Anterior cingulate cortex (tissue), 58 donors: Measurements from ENCODE around the gene C1QB.

Experiments used
- DNase-seq, 58 donors: peaks; one replicate each; lab custom pipeline; 2025; lab: John Stamatoyannopoulos, UW

The C1QB gene

DNA sequence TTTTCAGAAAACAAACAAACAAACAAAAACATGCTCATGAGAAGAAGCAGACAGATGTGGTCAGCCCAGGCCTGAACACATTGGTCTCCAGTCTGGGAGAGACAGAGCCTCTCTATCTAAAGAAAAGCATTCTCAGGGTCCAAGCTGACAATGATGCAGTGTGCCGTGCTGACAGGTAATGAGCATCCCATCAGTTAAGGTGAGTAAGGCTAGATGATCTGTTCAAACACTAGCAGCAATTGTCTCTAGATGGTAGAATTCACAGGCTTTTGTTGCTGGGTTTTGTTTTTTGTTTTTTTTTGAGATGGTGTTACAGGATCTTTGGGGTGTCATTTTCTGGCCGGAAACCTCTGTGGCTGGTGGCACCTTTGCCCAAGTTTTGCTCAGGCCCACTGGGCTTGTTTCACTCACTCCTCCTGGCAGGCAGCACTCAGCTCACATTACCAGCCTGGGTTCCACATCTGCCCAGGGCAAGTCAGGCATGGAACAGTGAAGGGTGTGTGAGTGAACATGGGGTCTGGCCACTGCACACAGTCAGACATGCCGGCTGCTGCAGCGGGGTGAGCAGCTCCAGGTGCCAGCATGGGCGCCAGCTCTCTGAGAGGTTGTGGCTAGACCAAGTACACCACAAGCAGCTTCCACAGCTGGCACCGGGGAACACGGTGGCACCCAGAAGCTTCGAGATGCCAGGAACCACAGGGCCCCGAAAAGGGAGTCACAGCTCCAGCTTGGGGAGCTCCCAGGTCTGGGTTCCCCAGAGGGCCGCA, 19.2 kb upstream of the C1QB start:
- no peak for DNase-seq

DNA sequence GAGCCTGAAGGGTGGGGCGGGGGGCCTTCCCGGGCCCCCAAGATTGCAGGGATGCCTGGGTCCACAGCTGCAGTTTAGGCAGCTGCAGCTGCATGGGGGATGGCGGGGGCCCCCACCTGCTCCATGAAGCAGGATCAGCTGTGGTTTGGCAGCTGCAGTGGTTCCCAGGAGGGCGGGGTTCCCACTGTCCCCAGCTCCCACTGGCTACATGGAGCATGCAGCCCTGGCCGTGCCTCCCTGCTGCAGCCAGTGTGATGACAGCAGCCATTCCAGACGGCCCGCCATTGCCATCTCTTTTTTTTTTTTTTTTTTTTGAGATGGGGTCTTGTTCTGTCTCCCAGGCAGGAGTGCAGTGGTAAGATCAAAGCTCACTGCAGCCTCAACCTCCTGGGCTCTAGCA, 17.6 kb upstream of the C1QB start:
- DNase-seq = no peak

GRCh38 chr1:22636353-22636752, 16.7 kb upstream of the C1QB start, which contains the start of gene C1QA:
Gene C1QA, plus strand, starts transcription at chr1:22636628. Its CDS starts 989 bp downstream, at chr1:22637617.
- peak in 36 of 58 donors; percentile 3 to 66 (median 30) for DNase-seq

- DNase-seq = no peak
These were observed 16.1 kb upstream of the C1QB start for GRCh38 chr1:22636927-22637326.

GRCh38 chr1:22637907-22638445, 15.1 kb upstream of the C1QB start:
- no peak for DNase-seq

DNA sequence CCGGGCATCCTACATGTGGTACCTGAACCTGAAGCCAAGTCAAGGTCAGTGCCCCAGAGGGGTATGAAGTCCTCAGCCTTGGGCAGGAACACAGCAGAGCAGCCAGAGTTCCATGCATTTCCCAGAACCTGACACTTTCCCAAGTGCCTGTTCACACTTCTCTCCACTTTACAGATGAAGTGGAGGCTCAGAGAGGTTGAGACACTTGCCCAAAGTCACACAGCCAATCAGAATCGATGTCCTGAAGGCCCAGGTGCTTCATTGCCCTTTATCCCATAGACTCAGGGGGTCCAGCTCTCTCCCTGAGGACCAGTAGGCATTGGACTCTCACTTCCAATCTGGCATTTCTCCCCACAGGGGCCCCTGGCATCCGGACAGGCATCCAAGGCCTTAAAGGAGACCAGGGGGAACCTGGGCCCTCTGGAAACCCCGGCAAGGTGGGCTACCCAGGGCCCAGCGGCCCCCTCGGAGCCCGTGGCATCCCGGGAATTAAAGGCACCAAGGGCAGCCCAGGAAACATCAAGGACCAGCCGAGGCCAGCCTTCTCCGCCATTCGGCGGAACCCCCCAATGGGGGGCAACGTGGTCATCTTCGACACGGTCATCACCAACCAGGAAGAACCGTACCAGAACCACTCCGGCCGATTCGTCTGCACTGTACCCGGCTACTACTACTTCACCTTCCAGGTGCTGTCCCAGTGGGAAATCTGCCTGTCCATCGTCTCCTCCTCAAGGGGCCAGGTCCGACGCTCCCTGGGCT, 14.4 kb upstream of the C1QB start:
- DNase-seq = no peak

GRCh38 chr1:22639286-22639685, 13.8 kb upstream of the C1QB start:
- DNase-seq = peak in 3 of 58 donors; percentile 3 to 10 (median 8)

GRCh38 chr1:22641247-22641646, 11.8 kb upstream of the C1QB start:
- DNase-seq = no peak

DNA sequence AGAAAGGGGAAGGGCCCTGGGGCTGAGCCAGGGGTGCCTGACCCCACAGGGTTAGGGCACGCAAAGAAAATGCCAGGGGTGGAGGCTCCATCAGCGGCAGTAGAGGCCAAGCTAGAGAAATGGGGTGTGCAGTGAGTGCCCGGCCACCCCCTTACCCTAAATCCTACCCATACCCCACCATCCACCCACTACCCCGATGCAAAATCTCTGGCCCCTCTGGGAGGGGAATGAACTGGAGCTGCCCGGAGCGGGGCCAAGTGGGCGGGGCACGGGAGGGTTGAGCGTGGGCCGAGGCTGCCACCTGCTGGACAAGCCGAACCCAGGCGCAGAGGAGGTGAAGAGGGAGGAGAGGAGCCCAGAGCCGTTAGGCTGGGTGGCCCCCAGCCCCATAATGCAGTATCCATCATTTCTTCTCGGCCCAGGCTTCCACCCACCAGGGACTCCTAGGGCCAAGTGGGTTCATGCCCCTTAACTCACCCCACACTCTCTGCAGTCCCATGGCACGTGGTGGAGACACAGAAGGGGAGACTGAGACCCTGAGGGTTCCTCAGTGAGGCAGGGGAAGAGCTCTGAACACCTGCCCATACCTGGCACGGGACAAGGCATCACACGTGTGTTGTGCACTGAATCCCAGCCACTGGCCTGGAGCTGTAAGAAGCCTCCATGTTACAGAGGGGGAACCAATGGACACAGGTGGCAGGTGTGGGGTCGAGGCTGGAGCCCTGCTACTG, 11.0 kb upstream of the C1QB start:
- DNase-seq = peak in 57 of 58 donors; percentile 12 to 77 (median 59)

DNA sequence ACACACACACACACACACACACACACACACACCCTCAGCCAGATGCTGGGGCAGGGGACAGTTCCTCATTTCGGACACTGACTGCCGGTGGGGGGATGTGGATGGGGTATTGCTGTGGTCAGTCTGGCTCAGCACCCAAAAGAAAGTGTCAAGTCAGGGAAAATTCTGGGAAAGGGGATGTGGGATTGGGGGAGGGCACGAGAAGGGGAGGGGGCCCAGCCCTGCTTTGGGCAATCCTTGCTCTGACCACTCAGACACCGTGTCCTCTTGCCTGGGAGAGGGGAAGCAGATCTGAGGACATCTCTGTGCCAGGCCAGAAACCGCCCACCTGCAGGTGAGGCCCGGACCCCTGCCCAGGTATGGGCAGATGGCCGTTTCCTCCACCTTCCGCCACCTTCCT, 9.7 kb upstream of the C1QB start, which contains the start of gene C1QC:
Gene C1QC (plus strand): TSS at position 253 of the 400 bp plus-strand sequence. CDS start 391 bp downstream, outside the sequence.
- DNase-seq = peak in 25 of 58 donors; percentile 5 to 57 (median 23)

DNA sequence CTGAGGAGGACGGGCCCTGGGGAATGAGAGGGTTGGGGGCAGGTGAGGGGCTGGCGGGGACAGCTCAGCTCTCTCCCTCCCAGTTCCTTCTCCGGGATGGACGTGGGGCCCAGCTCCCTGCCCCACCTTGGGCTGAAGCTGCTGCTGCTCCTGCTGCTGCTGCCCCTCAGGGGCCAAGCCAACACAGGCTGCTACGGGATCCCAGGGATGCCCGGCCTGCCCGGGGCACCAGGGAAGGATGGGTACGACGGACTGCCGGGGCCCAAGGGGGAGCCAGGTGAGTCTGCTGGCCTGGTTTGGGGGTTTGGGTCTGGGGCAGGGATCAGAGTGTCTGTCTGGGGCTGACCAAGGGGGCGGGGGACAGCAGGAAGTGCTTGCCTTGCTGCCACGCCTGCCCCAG, 9.1 kb upstream of the C1QB start:
- DNase-seq = no peak

GRCh38 chr1:22645931-22646330, 7.1 kb upstream of the C1QB start:
- peak in 2 of 58 donors; percentile 5 to 13 for DNase-seq

DNA sequence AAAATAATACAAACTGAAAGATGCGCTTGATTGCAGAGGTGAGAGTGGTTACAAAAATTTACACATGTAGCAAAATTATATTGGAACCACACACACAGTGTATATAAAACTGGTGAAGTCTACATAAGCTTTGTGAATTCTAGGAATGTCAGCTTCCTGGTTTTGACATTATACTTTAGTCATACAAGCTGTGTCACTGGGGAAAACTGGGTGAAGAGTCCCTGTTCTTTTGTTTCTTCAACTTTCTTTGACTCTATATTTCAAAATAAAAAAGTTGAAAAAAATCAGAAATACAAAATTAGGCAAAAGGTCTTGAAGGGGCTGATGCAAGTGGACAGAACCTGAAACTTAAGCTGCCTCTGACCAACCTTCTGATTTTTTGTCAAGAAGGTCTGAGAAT, 6.7 kb upstream of the C1QB start:
- no peak for DNase-seq

- DNase-seq = no peak
These were observed 2.8 kb upstream of the C1QB start for GRCh38 chr1:22650089-22650693.

- DNase-seq = no peak
These were observed 837 bp upstream of the C1QB start for GRCh38 chr1:22651941-22652856.

DNA sequence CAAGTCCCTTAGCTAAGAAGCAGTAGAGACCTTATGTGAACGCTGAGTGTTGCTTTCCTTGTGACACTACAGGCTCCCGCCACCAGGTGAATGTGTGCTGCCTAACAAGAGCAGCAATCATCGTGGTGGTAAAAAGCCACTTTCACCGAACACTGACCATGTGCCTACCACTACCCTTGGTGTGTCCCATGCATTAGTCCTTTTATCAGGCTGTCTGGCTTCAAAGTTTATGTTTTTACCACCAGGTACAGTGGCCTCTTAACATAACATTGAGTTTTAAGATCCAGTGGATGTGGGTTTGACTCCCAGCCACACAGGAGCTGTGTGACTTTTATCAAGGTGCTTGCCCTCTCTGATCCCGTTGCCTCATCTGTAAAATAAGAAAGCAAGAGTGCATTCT, 1.7 kb downstream of the C1QB start:
- no peak for DNase-seq

GRCh38 chr1:22658385-22659163, 5.5 kb downstream of the C1QB start:
- DNase-seq = no peak

- DNase-seq = no peak
These were observed 7.7 kb downstream of the C1QB start for GRCh38 chr1:22660716-22661241.
